ELF-1 (cell line): ENCODE data around the gene GPR139.

Experiments used
- DNase-seq: peaks from one replicate; pipeline ENCODE4 v3.0.0-alpha.2; 2016; ENCODE audit warnings: low read depth, low spot score

Gene GPR139

GRCh38 chr16:19984135-19984534 lies 89.6 kb downstream of the GPR139 start:
- DNase-seq, result no peak
